ENCODE measurements around the gene ST6GALNAC1.
A peak's percentile ranks its signal among the peaks of the same experiment; 100 is the strongest.

ST6GALNAC1 gene

DNA sequence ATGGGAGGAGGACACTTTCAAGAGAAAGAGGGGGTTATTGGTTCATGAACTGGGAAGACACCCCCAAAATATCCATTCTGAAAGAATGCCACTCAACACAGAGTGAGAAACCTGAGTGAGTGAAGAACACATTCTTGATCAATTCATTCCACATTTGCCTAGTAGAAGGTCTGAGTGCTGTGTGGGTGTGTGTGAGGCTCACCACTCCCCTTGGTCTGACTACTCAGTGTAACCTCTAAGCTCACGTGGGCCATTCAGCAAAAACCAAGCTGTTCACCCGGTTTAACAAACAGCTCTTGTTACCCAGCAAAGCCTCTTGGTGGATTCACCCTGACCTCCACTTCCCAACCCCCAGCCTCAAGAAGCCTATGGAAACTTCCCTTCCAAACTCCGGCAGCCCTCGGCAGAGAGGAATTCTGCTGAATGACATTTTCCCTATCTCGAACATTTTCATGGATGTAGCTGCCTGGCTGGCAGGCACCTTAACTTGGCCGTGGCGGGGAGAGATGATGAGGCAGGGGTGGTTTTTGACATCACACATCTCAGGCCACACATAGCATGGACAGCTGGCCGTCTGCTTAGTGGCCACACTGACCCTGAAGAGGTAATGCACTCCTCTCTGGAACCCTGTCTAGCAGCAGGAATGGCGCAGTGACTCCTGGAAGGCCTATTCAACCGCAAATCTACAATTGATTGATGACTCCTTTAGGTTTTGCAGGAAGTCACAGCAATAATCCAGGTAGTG is 11.6 kb downstream of the ST6GALNAC1 start:
- TF ChIP-seq, protein P1, sequence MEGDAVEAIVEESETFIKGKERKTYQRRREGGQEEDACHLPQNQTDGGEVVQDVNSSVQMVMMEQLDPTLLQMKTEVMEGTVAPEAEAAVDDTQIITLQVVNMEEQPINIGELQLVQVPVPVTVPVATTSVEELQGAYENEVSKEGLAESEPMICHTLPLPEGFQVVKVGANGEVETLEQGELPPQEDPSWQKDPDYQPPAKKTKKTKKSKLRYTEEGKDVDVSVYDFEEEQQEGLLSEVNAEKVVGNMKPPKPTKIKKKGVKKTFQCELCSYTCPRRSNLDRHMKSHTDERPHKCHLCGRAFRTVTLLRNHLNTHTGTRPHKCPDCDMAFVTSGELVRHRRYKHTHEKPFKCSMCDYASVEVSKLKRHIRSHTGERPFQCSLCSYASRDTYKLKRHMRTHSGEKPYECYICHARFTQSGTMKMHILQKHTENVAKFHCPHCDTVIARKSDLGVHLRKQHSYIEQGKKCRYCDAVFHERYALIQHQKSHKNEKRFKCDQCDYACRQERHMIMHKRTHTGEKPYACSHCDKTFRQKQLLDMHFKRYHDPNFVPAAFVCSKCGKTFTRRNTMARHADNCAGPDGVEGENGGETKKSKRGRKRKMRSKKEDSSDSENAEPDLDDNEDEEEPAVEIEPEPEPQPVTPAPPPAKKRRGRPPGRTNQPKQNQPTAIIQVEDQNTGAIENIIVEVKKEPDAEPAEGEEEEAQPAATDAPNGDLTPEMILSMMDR (IDR thresholded peaks at IDR 0.05; ENCODE audit: extremely low read depth, insufficient read depth, missing control alignments): no peak
- in situ Hi-C loops (cut with MboI; ENCODE audit: low pct_unique_long_range_greater_than_20kb, low sequenced_read_pairs, unreplicated experiment): no loop called here
- DNase-seq (ENCODE audit: low spot score): no peak

DNA sequence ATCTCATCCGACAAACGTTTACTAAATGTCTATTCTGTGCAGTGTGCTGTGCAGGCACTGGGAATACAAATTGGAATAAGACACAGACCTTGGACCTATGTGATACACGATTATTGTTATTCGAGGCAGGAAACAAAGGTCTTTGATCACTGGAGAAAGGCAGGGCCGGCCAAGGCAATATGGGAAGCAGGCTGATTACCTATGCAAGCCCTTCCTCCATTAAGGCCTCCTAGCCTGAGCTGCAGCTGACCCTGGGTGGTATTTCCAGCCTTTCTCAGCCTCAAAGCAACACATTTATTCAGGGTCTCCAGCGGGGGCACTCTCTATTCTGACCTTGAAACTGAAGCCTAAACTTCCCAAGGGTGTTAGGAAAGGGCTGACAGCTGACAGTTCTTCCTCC is 13.4 kb downstream of the ST6GALNAC1 start:
- in situ Hi-C loops (cut with MboI; ENCODE audit: low pct_unique_long_range_greater_than_20kb, low sequenced_read_pairs, unreplicated experiment): no loop called here
- DNase-seq (ENCODE audit: low spot score): no peak
- TF ChIP-seq, protein P1 (IDR thresholded peaks at IDR 0.05; ENCODE audit: extremely low read depth, insufficient read depth, missing control alignments): no peak

DNA sequence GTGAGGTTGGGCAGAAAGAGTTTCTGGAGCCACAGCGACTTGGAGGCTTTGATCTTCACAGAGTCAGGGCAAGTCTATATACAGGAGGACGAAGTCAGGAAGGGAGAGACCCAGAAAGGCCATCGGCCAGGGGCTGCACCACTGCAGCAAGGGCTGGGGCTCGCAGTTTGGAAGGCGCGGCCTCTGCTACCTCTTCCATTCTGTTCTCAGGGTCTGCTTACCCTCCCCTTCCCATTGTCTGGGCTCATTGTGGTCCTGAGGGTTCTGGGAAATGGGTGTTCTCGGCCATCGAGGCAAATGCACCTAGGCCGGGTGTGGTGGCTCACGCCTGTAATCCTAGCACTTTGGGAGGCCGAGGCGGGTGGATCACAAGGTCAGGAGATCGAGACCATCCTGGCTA is 16.0 kb downstream of the ST6GALNAC1 start:
- in situ Hi-C loops (cut with MboI; ENCODE audit: low pct_unique_long_range_greater_than_20kb, low sequenced_read_pairs, unreplicated experiment): no loop called here
- TF ChIP-seq, protein P1 (IDR thresholded peaks at IDR 0.05; ENCODE audit: extremely low read depth, insufficient read depth, missing control alignments): no peak
- DNase-seq (ENCODE audit: low spot score): no peak

DNA sequence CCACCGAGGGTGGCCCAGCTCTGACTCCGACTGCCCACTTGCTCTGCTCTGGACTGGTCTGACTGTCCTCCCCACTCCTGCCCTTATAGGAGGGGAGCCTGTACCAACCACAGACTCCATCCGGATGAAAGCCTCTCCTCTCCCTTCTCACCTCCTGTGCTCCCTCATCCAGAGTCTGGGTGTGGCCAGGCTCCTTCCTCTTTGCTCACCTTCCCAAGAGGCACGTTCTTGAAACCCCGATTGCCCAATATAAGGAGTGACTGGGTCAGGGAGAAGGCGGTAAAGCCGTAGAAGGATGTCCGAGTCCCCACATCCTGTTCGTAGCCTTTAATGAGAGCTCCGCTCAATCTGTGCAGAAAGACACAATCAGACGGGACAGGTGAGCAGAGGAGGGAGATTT is 17.1 kb downstream of the ST6GALNAC1 start:
- TF ChIP-seq, protein P1 (IDR thresholded peaks at IDR 0.05; ENCODE audit: extremely low read depth, insufficient read depth, missing control alignments): no peak
- in situ Hi-C loops (cut with MboI; ENCODE audit: low pct_unique_long_range_greater_than_20kb, low sequenced_read_pairs, unreplicated experiment): no loop called here
- DNase-seq (ENCODE audit: low spot score): no peak

DNA sequence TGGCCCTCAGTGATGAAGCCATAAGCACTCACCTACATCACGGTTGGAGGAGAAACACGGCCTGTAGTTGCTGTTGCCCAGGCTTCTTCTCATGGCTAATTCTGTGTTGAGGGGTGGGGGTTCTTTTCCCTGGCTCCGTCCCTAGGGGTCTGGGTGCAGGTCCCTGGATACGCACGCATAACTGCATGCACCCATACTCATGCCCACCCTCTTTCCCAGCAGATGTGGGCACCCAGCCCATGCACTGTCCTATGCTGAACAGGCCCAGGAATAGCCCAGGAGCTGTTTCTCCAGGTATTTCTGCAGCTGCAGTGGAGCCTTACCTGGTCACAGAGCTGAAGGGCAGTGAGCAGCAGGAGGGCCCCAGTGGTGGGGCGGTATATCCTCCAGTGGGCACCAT is 18.1 kb downstream of the ST6GALNAC1 start:
- in situ Hi-C loops (cut with MboI; ENCODE audit: low pct_unique_long_range_greater_than_20kb, low sequenced_read_pairs, unreplicated experiment): no loop called here
- DNase-seq (ENCODE audit: low spot score): no peak

DNA sequence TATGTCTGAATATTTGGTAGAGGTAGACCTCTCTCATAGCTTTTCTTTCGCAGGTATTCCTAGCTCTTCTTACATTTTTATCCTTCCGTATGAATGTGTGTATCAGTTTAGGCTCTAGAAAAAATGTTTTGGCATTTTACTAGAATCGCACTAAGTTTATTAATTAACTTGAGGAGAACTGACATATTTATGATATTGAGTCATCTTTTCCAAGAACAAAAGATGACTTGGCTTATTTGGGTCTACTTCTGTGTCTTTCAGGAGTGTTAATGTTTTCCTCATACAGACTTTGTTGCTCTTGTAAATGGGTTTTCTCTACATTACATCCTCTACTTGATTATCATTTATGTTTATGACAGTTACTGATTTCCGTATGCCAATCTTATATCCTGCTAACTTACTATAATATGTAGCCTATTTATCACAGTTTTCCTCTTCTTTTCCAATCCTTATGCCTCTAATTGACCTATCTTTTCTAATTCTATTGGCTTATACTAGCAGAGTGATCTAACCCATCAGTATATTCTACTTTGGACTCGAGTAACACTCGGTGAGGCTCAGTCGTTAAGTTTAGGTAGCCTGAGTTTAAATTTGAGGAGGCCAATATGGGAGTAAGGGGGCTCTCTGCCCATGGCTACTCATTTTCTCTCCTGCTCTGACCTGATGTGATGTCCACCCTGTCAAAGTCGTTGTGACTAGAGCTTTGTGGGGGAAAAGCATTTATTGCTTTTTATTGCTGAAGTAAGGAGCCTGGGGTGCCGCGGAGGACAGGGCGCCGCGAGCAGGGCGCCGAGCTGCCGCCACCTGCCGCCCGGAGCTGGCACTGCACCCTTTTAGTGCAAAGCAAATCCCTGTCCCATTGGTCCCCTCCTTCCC is 20.0 kb downstream of the ST6GALNAC1 start:
- peak; percentile 87 for DNase-seq (ENCODE audit: low spot score)
- TF ChIP-seq, protein P1 (IDR thresholded peaks at IDR 0.05; ENCODE audit: extremely low read depth, insufficient read depth, missing control alignments): peak; percentile 98
- in situ Hi-C loops (cut with MboI; ENCODE audit: low pct_unique_long_range_greater_than_20kb, low sequenced_read_pairs, unreplicated experiment): no loop called here

More for the DNA sequence above, 18.1 kb downstream of the ST6GALNAC1 start:
- TF ChIP-seq, protein P1 (IDR thresholded peaks at IDR 0.05; ENCODE audit: extremely low read depth, insufficient read depth, missing control alignments): no peak
